Gastrocnemius medialis (tissue), 4 donors: ENCODE results near the gene ZDHHC8. TPM values are rescaled to one million over a fixed set of nuclear protein-coding genes. Genes with fewer than 3 reads are reported as not detected.

Experiments used
- ATAC-seq, 2 donors: fragments of 150-250 bp; one replicate each; pipeline ENCODE4 v1.9.1; 2016
- DNase-seq, 2 donors: peaks; one replicate each; pipeline ENCODE4 v3.0.0-alpha.2; 2019
- H3K27ac ChIP-seq, 4 donors: fragments of 200-600 bp; sonication (generic); 1 replicate in 1 of 4; 2 replicates in 3 of 4; pipeline ENCODE4 v1.5.1; 2016 to 2018; ENCODE audit warnings: mild to moderate bottlenecking in 2 of 4, moderate library complexity in 1 of 4
- H3K27me3 ChIP-seq, 3 donors: fragments of 200-600 bp; sonication (generic) in 2 of 3; 1 replicate in 1 of 3; 2 replicates in 2 of 3; pipeline versions ENCODE4 v1.5.1 to v1.6.0; 2016 to 2019; ENCODE audit warnings: mild to moderate bottlenecking in 1 of 3, moderate library complexity in 1 of 3
- H3K36me3 ChIP-seq, 2 donors: fragments of 200-600 bp; sonication (generic) in 1 of 2; one replicate each; pipeline ENCODE4 v1.5.1; 2017 to 2018
- H3K4me1 ChIP-seq, 2 donors: fragments of 200-600 bp; sonication (generic) in 1 of 2; one replicate each; pipeline ENCODE4 v1.5.1; 2016 to 2017; ENCODE audit warnings: mild to moderate bottlenecking in 2 of 2
- H3K4me3 ChIP-seq, 4 donors: fragments of 200-600 bp; sonication (generic) in 3 of 4; 1 replicate in 1 of 4; 2 replicates in 3 of 4; pipeline ENCODE4 v1.5.1; 2016 to 2019; ENCODE audit warnings: mild to moderate bottlenecking in 2 of 4
- H3K9me3 ChIP-seq, 3 donors: fragments of 200-600 bp; sonication (generic) in 2 of 3; 1 replicate in 1 of 3; 2 replicates in 2 of 3; pipeline ENCODE4 v1.5.1; 2016 to 2019
- CTCF ChIP-seq, 5 experiments: fragments of 450-650 bp in 3 of 5; fragments of 200-600 bp in 2 of 5; sonication (generic) in 2 of 5; IDR thresholded peaks in 4 of 5; conservative IDR thresholded peaks in 1 of 5; 1 replicate in 4 of 5; 2 replicates in 1 of 5; pipeline ENCODE4 v1.5.1; 2016 to 2019; ENCODE audit warnings: antibody characterized with exemption in 5 of 5, mild to moderate bottlenecking in 3 of 5, moderate library complexity in 3 of 5
- POLR2A ChIP-seq, 2 donors: fragments of 450-650 bp; IDR thresholded peaks; one replicate each; pipeline ENCODE4 v1.6.1; 2017; ENCODE audit warnings: antibody characterized with exemption in 2 of 2, mild to moderate bottlenecking in 2 of 2, moderate library complexity in 2 of 2
- in situ Hi-C, 4 donors: fragments of 200-750 bp; cut with MboI; loops; one replicate each; pipeline versions ENCODE4 v1.15.0 to v1.8.0; 2017; ENCODE audit warnings: low sequenced_read_pairs in 4 of 4
- intact Hi-C: fragments of 100-400 bp; cut with DNase I; formaldehyde crosslinking; loops from one replicate; pipeline ENCODE4 v1.15.1; 2023; ENCODE audit warnings: low total_unique reads
- total RNA-seq, 4 donors: library from RNA; depleted of rRNA; stranded (reverse); fragments of >200 nt; gene quantifications; one replicate each; pipeline versions ENCODE4 v1.1.0 to v1.2.3, GENCODE V29; 2016

Gene ZDHHC8
- 10 to 100 TPM in 3 of 4 donors, 1 to 10 TPM in 1; 7.3 to 15.8 (median 12.8) TPM for total RNA-seq

- peak within 1 kb of the TSS; percentile 94 to 99 (median 98) for H3K27ac ChIP-seq
- peak; percentile 82 to 84 for ATAC-seq
- TF ChIP-seq POLR2A (IDR thresholded peaks at IDR 0.05) = no peak
- TF ChIP-seq CTCF (IDR thresholded peaks at IDR 0.05 in 4 of 5, conservative IDR thresholded peaks at IDR 0.05 in 1 of 5) = no peak
- H3K36me3 ChIP-seq = peaks cover 0 to 9% of the 10 kb centered on the region in 2 donors
- no peaks in the 10 kb centered on the region for H3K27me3 ChIP-seq
- peaks cover 28 to 53% of the 10 kb centered on the region in 2 donors for H3K4me1 ChIP-seq
- intact Hi-C loops = loop anchor here (1.0 to 5.0 kb wide), 2 partner anchors 14 to 109 kb away; partner anchors contain the start of genes TANGO2 and TRMT2A
- in situ Hi-C loops = no loop called here
- DNase-seq = no peak
- H3K9me3 ChIP-seq = no peaks in the 10 kb centered on the region
- H3K4me3 ChIP-seq = peak within 1 kb of the TSS; percentile 93 to 100 (median 98)
Measured at GRCh38 chr22:20131597-20131858, at the start of gene ZDHHC8. Gene ZDHHC8, plus strand, starts transcription at chr22:20131804. Its CDS starts 144 bp downstream, at chr22:20131948.

GRCh38 chr22:20083157-20083890 lies 48.3 kb upstream of the ZDHHC8 start:
- Histone ChIP-seq H3K4me3 (no peak overlapping the region), H3K4me1 (peaks cover 49 to 56% of the 10 kb centered on the region in 2 donors), H3K36me3 (peaks cover 0 to 28% of the 10 kb centered on the region in 2 donors), H3K27ac (peak overlapping the region in 3 of 4 donors; percentile 32 to 85 (median 69)), H3K9me3 (no peaks in the 10 kb centered on the region), H3K27me3 (no peaks in the 10 kb centered on the region)
- no peak for TF ChIP-seq POLR2A (IDR thresholded peaks at IDR 0.05)
- no peak for TF ChIP-seq CTCF (IDR thresholded peaks at IDR 0.05 in 4 of 5, conservative IDR thresholded peaks at IDR 0.05 in 1 of 5)
- DNase-seq = no peak
- in situ Hi-C loops (no loop called here), intact Hi-C loops (loop anchor here (5.0 to 10.0 kb wide), 2 partner anchors 109 to 414 kb away; partner anchors contain the start of gene KLHL22)
- ATAC-seq = no peak

- Histone ChIP-seq H3K27me3 (no peaks in the 10 kb centered on the region), H3K4me1 (peaks cover 48 to 55% of the 10 kb centered on the region in 2 donors), H3K27ac (peak overlapping the region; percentile 34 to 69 (median 60)), H3K36me3 (peaks cover 0 to 35% of the 10 kb centered on the region in 2 donors), H3K9me3 (no peaks in the 10 kb centered on the region), H3K4me3 (no peak overlapping the region)
- in situ Hi-C loops = no loop called here
- no peak for DNase-seq
- ATAC-seq = no peak
- no peak for TF ChIP-seq POLR2A (IDR thresholded peaks at IDR 0.05)
- TF ChIP-seq CTCF (IDR thresholded peaks at IDR 0.05 in 4 of 5, conservative IDR thresholded peaks at IDR 0.05 in 1 of 5) = no peak
- intact Hi-C loops = loop anchor here (5.0 to 10.0 kb wide), 2 partner anchors 109 to 413 kb away; partner anchors contain the start of gene KLHL22
Measured at GRCh38 chr22:20083891-20084546, 47.6 kb upstream of the ZDHHC8 start.

- ATAC-seq (no peak), DNase-seq (peak; percentile 28 to 66)
- Histone ChIP-seq H3K27ac (peak overlapping the region; percentile 34 to 69 (median 60)), H3K36me3 (peaks cover 0 to 43% of the 10 kb centered on the region in 2 donors), H3K27me3 (no peaks in the 10 kb centered on the region), H3K9me3 (no peaks in the 10 kb centered on the region), H3K4me1 (peaks cover 44 to 49% of the 10 kb centered on the region in 2 donors), H3K4me3 (no peak overlapping the region)
- in situ Hi-C loops = no loop called here
- TF ChIP-seq POLR2A (IDR thresholded peaks at IDR 0.05) = no peak
- peak in 2 of 5 experiments; percentile 12 to 30 for TF ChIP-seq CTCF (IDR thresholded peaks at IDR 0.05 in 4 of 5, conservative IDR thresholded peaks at IDR 0.05 in 1 of 5)
- intact Hi-C loops = loop anchor here (5.0 to 10.0 kb wide), 2 partner anchors 110 to 413 kb away; partner anchors contain the start of gene KLHL22
Measured at GRCh38 chr22:20084547-20085413, 46.8 kb upstream of the ZDHHC8 start.
